Retinal pigment epithelial cell (primary cell): ENCODE results near the gene ANXA1.

Experiments
- DNase-seq: peaks from one replicate; pipeline ENCODE4 v3.0.0-alpha.2; 2010; ENCODE audit warnings: low read depth
- H3K4me3 ChIP-seq: 2 replicates; pipeline ENCODE4 v1.5.1; 2011; ENCODE audit warnings: mild to moderate bottlenecking, low read length, control low read depth, moderate library complexity
- CTCF ChIP-seq: conservative IDR thresholded peaks from 2 replicates; pipeline ENCODE4 v1.5.1; 2011; ENCODE audit warnings: low read depth, low read length, control low read depth, inconsistent platforms

ANXA1 gene

DNA sequence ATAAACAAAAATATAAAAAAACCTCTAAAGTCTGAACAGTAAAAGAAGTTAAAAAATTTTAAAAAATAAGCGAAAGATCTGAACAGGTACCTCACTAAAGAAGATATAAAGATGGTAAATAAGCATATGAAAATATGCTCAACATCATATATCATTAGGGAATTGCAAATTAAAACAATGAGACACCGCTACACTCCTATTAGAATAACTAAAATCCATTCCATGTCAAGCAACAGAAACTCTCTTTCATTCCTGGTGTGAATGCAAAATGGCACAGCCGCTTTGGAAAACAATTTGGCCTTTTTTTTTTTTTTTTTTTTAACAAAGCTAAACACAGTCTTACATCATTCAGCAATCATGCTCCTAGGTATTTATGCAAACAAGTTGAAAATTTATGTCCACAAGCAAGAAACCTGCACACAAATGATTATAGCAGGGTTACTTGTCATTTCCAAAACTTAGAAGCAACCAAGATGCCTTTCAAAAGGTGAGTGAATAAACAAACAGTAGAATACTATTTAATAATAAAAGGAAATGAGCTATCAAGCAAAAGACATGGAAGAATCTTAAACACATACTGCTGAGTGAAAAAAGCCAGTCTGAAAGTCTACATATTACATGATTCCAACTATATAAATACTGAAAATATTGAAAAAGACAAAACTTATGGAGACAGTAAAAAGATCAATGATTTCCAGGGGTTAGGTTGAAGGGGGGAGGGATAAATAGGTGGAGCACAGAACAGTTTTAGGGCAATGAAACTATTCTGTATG lies 22.1 kb downstream of the ANXA1 start:
- TF ChIP-seq CTCF, result no peak
- no peak overlapping the region for H3K4me3 ChIP-seq
- DNase-seq, result no peak

- TF ChIP-seq CTCF, result no peak
- no peak for DNase-seq
- no peak overlapping the region for H3K4me3 ChIP-seq
Measured at GRCh38 chr9:73174330-73174980, 22.8 kb downstream of the ANXA1 start.

DNA sequence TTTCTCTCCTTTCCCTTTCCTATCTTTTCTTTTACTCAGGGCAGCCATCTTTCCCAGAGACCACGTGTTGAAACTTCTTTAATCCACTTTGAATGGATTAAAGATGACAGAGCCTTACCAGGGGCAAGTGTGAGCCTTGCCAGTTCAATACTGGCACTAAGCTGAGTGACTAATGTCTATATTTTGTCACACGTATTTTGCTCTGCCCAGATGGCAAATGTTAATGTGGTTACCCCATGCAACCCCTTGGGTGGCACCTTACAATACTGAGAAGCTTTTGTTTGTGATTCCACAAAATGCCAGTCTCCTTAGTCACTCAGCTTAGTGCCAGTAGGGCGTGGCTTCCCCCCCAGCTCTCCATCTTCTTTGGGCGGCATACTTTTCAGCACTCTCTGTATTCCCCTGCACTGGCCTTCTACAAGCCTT lies 24.8 kb downstream of the ANXA1 start:
- no peak for TF ChIP-seq CTCF
- H3K4me3 ChIP-seq, result no peak overlapping the region
- DNase-seq, result peak; percentile 91

GRCh38 chr9:73178044-73178443 lies 26.4 kb downstream of the ANXA1 start:
- no peak for TF ChIP-seq CTCF
- DNase-seq, result no peak

GRCh38 chr9:73179589-73179988 lies 27.9 kb downstream of the ANXA1 start:
- DNase-seq, result peak; percentile 96
- H3K4me3 ChIP-seq, result no peak overlapping the region
- TF ChIP-seq CTCF, result no peak

More at GRCh38 chr9:73178044-73178443, 26.4 kb downstream of the ANXA1 start:
- no peak overlapping the region for H3K4me3 ChIP-seq

GRCh38 chr9:73180403-73180802 lies 28.7 kb downstream of the ANXA1 start:
- no peak overlapping the region for H3K4me3 ChIP-seq
- no peak for TF ChIP-seq CTCF
- DNase-seq, result no peak

DNA sequence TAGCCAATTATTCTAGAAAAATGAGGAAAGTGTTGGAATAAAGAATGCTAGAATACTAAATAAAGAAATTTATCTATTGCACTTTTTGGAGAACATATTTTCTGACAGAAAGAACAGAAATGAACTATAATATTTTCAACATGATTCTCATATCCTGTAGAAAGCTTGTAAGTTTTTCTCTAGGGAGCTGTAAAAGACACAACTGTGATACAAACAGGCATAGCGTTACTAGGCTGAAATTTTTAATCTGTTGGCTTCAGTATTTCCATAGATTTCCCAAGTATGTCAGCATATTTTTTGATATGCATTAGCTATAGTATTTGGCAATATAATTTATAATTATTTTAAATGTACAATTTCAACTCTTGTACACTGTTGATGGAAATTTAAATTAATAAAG lies 31.3 kb downstream of the ANXA1 start:
- no peak overlapping the region for H3K4me3 ChIP-seq
- DNase-seq, result no peak
- TF ChIP-seq CTCF, result no peak
